Measurements from ENCODE around the gene PRR4.
A peak's percentile ranks its signal among the peaks of the same experiment; 100 is the strongest.

PRR4 gene, protein sequence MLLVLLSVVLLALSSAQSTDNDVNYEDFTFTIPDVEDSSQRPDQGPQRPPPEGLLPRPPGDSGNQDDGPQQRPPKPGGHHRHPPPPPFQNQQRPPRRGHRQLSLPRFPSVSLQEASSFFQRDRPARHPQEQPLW

DNA sequence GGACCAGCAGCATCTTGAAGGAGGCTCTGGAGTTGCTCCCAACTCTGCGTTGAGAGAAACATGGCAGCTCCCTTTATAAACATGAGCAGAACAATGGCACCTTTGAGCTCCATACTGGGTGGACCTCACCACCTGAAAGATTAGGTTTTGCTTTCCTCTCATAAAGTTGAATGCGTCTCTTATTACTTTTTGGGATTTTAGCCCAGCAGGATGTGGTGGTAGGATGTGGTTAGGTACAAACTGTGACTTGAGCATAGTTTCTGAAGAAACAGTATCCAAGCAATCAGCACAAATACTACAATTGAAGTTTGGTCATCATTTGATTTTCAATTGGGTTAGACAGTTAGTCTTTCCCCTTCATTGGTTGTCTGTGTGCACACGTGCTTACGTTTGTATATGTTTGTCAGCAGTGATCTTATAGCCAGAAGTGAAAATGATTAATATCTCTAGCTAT is at the start of gene PRR4:
Gene PRR4, minus strand, starts transcription at position 51 of the 454 bp plus-strand sequence. Its CDS starts 38 bp downstream, at position 13.
- DNase-seq (ENCODE audit: low spot score) = no peak

DNA sequence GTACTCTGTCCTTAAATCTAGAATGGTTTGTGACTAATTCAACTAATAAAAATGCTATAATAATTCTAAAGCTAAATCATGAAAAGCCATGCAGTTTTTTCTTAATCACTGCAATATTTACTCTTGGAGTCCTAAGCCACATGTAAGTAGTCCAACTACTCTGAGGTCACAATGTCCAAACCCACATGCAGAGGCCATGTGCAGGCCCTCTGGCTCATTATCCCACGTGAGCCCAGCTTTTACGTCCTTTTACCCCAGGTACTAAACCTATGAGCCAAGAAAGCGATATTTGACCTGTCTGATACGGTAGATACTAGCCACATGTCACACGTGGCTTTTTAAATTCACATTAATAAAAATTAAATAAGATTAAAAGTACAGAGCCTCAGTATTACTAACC is 47.6 kb upstream of the PRR4 start:
- no peak for DNase-seq (ENCODE audit: low spot score)

DNA sequence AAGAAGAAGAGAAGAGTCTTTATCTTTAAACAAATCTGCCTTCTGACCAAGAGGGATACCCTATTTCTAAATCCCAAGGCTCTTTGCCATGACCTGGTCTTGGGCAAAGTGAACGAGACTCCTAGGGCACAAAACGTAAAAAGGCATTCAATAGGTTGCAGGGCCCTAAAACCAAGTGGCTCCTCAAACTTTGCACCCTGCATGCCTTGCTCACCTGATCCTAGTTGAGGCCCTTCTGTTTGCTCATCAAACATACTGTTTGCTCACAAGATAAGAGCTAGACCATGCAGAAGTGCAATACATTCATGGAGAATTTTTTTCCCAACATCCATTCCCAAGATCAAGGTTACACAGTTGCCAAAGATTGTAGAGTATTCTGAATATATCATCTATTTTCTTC is 42.7 kb upstream of the PRR4 start:
- DNase-seq (ENCODE audit: low spot score) = peak; percentile 30

DNA sequence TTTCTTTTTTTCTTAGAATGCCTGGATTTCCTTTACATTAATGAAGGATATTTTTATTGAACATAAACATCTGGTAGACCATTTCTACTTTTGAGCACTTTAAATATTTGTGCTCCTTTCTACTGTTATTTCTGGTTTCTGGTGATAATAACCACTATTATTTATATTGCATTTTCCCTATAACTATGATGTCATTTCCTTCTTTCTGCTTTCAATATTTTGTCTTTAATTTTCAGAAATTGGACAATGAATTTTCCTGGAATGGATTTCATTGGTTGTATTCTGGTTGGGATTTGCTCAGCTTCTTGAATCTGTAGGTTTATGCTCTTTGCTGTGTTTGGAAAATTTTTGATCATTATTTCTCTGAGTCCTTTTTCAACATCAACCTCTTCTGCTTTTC is 40.0 kb upstream of the PRR4 start:
- no peak for DNase-seq (ENCODE audit: low spot score)

DNA sequence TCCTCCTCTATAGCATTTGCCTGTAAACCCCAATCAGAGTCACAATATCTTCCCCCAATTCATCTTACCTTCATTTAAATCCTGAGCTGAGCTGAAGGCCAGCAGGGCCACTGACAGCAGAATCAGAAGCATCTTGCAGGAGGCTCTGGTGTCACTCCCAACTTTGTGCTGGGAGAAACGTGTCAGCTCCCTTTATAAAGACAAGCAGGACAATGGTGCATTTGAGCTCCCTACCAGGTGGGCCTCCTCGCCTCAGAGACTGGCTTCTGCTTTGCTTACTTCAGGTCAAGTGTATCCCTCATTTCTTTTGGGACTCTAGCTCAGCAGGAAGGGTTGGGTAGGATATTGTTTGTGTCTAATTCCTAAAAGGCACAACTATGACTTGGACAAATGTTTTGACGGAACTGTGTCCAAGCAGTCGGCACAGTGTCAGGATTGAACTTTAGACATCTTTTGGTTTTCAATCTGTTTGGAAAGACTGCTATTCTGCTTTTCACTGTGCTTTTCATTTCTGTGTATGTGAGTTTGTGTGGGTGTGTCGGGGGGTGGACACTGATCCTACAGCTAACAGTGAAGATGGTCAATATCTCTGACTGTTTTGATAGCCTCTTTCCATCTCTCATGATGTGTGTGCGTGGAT is 34.9 kb upstream of the PRR4 start, which contains the start of gene PRH1:
Gene PRH1, minus strand, starts transcription at position 170 of the 640 bp plus-strand sequence. Its CDS starts 38 bp downstream, at position 132.
- DNase-seq (ENCODE audit: low spot score) = no peak

DNA sequence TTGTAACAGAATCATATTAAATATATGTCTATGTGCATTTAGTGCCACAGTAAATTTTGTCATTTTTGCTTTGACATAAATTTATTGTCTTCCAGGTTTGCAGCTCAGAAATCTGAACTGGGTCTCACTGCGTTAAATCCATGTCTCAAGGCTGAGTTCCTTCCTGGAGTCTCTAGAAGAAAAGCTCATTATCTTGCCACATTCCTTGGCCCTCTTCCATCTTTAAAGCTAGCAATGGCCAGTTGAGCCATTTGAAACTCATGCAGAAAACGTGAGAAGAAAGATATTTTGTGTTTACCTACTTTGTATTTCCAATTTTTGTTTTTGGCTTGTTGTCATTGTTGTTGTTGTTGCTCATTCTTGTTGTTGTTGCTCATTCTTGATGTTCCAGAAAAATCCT is 24.1 kb upstream of the PRR4 start:
- DNase-seq (ENCODE audit: low spot score) = no peak

DNA sequence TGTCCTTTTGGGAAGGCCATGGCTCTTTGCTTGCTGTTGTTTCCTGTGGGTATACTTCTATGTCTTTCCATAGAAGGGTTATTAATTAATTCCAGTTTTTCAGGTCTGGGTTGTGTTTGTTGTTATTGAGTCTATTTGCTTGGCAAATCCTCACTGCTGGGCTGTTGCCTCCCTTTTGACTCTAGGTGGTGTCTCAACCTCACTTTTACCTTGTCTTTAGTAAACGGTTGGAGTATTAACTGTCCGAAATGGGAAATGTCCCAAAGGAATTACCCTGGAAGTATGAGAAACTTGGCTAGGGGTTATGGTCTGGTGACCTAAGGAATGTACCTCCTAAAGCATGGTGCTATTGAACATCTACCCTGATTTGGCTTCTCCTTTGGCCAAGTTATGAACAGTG is 18.1 kb upstream of the PRR4 start:
- peak; percentile 23 for DNase-seq (ENCODE audit: low spot score)

DNA sequence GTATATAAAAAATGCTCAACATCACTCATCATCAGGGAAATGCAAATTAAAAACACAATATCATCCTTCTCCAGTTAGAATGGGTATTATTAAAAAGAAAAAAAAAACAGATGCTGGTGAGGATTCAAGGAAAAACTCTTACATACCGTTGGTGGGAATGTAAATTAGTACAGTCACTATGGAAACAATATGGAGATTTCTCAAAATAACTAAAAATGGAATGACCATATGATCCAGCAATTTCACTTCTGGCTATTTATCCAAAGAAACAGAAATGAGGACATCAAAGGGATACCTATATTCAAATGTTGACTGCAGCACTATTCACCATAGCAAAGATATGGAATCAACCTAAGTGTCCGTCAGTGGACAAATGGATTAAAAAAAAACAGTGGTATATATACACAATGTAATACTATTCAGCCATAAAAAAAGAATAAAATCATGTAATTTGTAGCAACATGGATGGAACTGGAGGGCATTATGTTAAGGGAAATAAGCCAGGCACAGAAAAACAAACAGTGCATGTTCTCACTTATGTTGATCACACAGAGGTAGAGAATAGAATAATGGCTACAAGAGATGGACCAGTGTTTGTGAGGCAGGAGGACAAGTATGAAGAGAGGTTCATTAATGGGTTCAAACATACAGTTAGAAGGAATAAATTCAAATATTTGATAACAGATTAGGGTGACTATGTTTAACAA is 14.4 kb upstream of the PRR4 start:
- DNase-seq (ENCODE audit: low spot score) = no peak

DNA sequence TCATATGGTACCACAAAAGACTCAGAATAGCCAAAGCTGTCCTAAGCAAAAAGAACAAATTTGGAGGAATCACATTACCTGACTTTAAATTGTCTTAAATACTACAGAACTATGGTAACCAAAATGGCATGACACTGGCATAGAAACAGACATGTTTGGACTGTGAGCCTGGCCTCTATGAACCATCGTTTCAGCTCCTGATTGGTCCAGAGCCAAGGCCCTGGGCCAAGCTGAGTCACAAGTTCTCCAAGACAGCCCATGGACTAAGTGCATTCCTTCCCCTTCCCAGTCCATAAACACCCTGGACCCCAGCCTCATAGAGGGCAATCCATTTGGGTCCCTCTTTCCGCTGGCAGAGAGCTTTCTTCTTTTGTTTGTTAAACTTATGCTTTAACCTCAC is 12.1 kb upstream of the PRR4 start:
- DNase-seq (ENCODE audit: low spot score) = no peak

DNA sequence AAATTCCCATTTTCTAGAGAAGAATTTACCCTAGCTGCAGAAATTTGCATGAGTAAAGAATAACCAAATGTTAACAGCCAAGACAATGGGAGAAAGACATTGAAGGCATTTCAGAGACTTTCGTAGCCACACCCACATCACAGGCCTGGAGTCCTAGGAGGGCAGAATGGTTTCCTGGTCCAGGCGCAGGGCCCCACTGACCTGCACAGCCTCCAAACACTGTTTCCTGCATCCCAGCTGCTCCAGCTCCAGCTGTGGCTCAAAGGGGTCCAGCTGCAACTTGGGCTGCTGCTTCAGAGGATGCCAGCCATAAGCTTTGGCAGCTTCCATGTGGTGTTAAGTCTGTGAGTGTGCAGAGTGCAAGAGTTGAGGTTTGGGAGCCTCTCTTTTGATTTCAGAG is 6.5 kb upstream of the PRR4 start:
- no peak for DNase-seq (ENCODE audit: low spot score)

DNA sequence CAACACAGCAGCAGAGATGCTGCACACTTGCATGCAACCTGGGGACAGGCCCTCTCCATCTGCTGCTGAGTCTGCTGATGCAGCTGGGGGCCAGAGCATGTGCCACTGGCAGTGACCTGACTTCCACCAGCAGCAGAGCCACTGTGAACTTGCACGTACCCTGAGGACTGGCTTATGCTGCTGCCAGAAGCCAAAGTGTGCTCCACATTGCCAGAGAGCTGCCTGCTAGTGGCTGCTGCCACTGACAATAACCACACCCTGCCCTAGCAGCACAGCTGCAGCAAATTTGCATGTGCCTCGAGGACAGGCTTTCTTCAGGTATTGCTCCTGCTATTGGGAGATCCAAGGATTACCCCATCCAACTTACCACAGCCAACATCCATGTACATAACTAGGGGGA is 4.5 kb upstream of the PRR4 start:
- no peak for DNase-seq (ENCODE audit: low spot score)

DNA sequence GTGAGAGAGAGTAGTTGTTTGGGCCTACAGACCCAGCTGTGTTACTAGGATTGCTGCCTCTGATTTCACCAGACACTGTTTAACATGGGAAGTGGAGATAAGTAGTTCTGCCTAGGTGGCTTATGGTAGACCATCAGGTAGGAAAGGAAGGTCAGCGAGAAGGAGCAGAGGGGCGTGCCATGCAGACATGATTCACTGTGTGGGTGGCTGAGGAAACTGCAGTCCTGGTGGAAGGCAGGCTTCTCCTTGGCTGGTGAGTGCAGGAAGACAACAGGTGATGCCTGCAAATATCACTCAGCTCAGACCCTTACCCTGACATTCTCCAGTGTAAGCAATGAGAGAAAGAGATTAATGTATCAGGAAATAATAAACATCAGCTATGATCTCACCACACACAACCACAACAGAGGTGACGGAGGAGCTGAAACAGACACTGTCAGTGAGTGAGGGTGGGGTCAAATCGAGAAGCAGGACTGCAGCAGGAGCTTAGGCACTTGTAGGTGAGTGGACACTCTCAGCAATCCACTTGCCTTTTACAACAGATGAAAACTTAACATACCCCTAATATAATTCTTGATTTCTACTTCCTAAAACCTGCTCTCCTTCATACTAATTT is 2.1 kb upstream of the PRR4 start:
- no peak for DNase-seq (ENCODE audit: low spot score)

DNA sequence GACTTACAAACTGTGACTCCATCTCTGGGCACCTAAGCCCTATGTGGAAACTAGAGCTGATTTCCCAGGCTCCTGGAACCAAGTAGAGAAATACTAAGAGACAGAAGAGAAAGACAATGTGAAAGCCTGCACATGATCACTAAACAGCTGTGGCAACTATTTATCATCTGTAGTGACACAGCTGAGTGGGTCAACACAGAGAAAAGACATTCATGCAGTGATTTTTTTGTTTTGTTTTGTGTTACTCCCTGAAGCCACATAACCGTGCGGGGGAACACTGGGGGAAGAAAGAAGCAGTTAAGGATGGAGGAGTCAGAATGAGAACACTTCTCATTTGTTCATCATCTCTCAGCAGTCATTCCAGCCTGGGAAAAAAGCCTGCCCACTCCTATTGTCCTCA is 1.5 kb downstream of the PRR4 start:
- DNase-seq (ENCODE audit: low spot score) = no peak

DNA sequence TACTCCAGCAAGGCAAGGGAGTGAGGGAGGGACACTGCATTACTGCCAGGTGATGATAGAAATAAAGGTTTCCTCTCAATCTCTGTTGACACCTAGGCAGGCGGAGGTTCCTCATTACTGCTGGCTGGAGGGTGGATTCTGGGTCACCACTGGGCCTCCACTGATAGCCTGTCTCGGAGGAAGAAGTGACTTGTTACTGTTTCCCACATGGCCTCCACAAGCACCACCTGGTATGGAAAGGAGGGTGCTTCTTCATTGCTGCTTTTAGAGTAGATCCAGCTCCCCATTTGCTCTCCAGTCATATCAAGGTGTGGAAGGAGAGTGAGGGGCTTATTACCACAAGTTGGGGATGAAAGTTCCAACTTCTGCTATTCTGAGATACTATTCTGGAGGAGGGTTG is 6.4 kb downstream of the PRR4 start:
- no peak for DNase-seq (ENCODE audit: low spot score)

DNA sequence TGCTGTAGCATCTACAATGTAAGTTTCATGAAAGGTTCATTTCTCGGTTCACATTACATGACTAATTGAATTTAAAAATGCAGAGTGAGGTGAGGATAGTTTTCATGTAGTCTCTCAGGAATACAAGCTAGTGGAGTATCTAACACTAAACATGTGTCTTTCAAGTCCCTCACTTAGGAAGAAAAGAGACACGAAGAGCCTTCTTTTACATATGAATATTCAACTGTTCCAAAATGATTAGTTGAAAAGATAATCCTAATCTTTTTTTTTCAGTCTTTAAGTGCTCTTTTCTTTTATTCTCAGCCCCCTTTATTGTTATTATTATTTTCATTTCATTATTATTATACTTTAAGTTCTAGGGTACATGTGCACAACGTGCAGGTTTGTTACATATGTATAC is 10.8 kb downstream of the PRR4 start:
- DNase-seq (ENCODE audit: low spot score) = no peak

DNA sequence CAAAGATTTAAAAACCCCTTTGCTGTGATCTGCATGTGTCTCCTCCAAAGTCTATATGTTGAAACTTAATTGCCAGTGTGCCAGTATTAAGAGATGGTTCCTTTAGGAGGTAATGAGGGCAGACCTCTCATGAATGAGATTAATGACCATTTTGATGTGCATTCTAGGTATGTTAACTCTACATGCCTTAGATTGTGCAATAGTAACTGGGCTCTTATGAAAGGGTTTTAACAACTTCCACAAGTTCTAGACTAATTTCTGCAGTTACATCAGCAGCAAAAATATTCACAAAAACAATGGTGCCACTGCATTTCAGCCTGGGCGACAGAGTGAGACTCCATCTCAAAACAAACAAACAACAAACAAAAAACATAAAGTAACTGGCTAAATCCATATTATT is 19.3 kb downstream of the PRR4 start:
- no peak for DNase-seq (ENCODE audit: low spot score)

DNA sequence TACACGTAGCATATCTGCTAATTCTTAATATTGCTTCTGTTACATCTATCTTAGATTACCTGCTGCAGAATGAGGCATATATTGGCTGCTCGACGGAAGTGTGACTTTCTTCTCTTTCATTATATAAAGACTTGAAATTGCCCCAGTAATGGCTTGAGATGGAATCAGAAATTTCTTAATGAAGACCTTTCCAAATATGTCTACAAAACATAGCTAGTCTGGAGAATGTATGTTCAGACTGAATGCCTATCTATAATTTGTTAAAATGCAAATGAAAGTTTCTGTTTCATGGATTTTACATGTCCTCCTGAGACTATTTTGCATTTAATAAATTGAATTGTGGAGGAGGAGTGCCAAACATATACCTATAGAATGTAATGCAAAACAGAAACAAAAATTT is 23.0 kb downstream of the PRR4 start, which contains the start of gene TAS2R10:
Gene TAS2R10, minus strand, starts transcription at position 101 of the 400 bp plus-strand sequence. Its CDS starts 89 bp downstream, at position 12.
- DNase-seq (ENCODE audit: low spot score) = no peak

DNA sequence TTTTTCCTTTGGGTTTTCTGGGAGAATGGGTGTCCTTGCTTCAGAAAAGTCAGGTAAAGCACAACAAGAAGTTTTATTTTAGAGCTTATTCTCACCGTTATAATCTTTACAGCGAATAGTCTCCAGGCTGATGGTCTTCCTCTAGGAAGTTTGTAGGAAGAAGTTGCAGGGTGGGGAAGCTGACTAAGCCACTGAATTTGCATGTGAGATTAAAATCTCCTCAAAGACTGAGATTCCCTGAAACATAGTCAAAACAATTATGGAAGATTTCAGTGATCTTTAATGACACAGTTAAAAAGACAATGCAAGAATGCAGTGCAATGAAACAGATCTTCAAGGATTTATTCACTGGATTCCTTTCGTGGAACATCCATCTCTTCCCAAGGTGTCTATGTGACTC is 24.3 kb downstream of the PRR4 start:
- no peak for DNase-seq (ENCODE audit: low spot score)

DNA sequence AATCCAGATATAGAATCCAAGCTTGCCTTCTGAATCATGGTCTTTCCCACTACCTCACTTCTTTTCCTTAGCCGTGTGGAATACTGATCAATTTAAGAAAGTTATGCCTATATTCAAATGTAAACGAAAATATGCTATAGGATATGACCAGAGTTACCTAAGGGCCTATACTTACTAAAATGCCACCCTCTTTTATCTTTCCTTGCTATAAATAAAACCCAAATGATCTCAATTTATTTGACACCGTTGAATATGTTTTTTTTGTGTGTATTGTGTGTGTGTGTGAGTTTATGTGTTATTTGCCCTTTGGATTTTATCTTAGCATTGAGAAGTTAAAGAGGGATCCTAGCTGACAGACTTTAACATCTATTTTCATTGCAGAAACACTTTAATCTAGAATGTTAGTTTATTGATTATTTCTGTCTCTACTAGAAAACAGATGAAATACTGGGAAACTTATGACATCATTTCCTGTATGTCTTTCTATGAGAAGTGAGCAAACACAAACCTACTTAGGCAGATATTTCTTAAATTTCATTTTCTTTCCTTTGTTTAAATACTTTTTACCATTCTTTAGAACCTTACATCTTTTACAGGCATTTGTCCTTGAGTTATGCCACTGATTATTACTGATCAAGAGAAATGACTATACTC is 37.3 kb downstream of the PRR4 start:
- no peak for DNase-seq (ENCODE audit: low spot score)

DNA sequence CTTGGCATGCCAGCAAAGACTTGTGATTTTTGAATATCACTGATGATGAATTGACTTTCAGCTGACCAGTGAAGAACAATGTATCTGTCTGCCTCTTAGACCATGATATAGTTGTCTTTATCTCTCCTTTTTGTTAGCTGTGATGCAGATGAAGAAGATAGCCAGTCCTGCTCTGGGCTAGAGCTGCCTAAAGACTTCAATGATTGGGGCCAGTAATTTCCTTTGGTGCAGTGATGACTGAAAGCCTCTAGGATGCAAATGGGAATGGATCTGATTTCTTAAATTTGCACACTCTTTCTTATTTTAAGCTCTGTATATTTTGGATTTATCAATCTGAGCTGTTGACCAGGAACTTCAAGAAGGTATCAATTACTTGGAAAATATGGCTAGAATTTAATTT is 39.2 kb downstream of the PRR4 start, which contains the start of gene TAS2R9:
Gene TAS2R9, minus strand, starts transcription at position 101 of the 400 bp plus-strand sequence. Its CDS starts 93 bp downstream, at position 8.
- DNase-seq (ENCODE audit: low spot score) = no peak

DNA sequence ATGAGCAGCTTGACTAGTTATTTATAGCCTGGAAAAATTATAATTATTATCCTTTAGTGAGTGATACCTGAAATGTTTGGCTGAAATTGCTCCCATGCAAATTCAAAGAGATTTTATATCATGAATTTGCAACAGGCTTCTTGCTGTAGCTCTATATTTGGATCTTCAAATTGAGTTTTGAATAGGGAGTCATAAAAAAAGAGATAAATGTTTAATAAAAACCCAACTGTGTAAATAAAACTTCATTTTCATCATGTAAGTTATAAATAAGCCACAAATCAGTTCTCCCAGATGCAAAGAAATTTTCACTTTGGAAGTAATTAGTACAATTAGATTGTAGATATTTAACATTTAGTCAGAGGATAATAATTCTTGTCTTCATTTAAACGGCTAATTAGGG is 42.1 kb downstream of the PRR4 start, which contains the start of gene TAS2R8:
Gene TAS2R8, minus strand, starts transcription at position 101 of the 400 bp plus-strand sequence. CDS start 306 bp downstream, outside the sequence.
- DNase-seq (ENCODE audit: low spot score) = no peak

DNA sequence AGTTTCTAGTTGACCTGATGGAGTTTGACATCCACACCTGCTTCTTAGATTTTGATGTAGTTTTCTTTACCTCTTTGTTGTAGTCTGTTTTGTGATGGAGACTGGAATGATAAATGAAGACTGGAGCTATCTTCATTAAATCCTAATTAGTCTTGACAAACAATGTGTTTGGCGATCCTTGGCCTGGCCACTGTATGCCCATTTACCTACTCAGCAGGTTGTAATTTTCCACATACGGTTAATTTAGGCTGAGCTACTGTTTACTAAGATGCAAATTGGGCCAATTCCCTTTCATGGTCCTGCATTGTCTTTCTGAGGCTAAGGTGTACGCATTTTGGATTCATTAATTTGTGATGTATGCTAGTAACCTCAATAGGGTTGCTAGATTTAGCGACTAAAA is 46.7 kb downstream of the PRR4 start, which contains the start of gene TAS2R7:
Gene TAS2R7, minus strand, starts transcription at position 41 of the 400 bp plus-strand sequence. CDS start 57 bp downstream, outside the sequence.
- DNase-seq (ENCODE audit: low spot score) = no peak

Measured in HuH-7 (cell line).